H9 (cell line): ENCODE data around the gene LYPD5. TPM values are rescaled to one million over a fixed set of nuclear protein-coding genes. Genes with fewer than 3 reads are reported as not detected.

Source experiments
- DNase-seq: peaks from one replicate; pipeline ENCODE4 v3.0.0-alpha.2; 2017
- H2AFZ ChIP-seq: one replicate; pipeline ENCODE4 v1.6.1; 2013; ENCODE audit warnings: mild to moderate bottlenecking, low read length, control low read depth, moderate library complexity
- H2AK5ac ChIP-seq: 2 replicates; pipeline ENCODE4 v1.6.1; 2013; ENCODE audit warnings: low read length, control low read depth, mixed read lengths; ENCODE audit not compliant: insufficient read length
- H2BK120ac ChIP-seq: one replicate; pipeline ENCODE4 v1.6.1; 2013; ENCODE audit warnings: low read depth, mild to moderate bottlenecking, low read length, control low read depth, inconsistent platforms; ENCODE audit not compliant: poor library complexity, severe bottlenecking
- H2BK12ac ChIP-seq: 2 replicates; pipeline ENCODE4 v1.6.1; 2013; ENCODE audit warnings: low read length, control low read depth, mixed read lengths, low read depth; ENCODE audit not compliant: insufficient read length
- H2BK15ac ChIP-seq: 2 replicates; pipeline ENCODE4 v1.6.1; 2013; ENCODE audit warnings: low read depth, low read length, control low read depth
- H2BK20ac ChIP-seq: one replicate; pipeline ENCODE4 v1.6.1; 2013; ENCODE audit warnings: low read depth, mild to moderate bottlenecking, low read length, control low read depth, inconsistent platforms; ENCODE audit not compliant: poor library complexity, severe bottlenecking
- H2BK5ac ChIP-seq: 2 replicates; pipeline ENCODE4 v1.6.1; 2013; ENCODE audit warnings: low read length, control low read depth, mixed read lengths; ENCODE audit not compliant: insufficient read length
- H3K14ac ChIP-seq: 2 replicates; pipeline ENCODE4 v1.6.1; 2013; ENCODE audit warnings: low read length, control low read depth; ENCODE audit not compliant: insufficient read depth
- H3K18ac ChIP-seq: 2 replicates; pipeline ENCODE4 v1.6.1; 2013; ENCODE audit warnings: low read depth, mild to moderate bottlenecking, mixed read lengths, low read length, control low read depth; ENCODE audit not compliant: insufficient read length
- H3K23ac ChIP-seq: 2 replicates; pipeline ENCODE4 v1.6.1; 2013; ENCODE audit warnings: low read length, control low read depth, mixed read lengths, low read depth; ENCODE audit not compliant: insufficient read length
- H3K23me2 ChIP-seq: 2 replicates; pipeline ENCODE4 v1.6.1; 2013; ENCODE audit warnings: low read depth, mild to moderate bottlenecking, mixed read lengths, low read length, control low read depth; ENCODE audit not compliant: insufficient read length, poor library complexity, severe bottlenecking
- H3K27ac ChIP-seq: 2 replicates; pipeline ENCODE4 v1.5.1; 2013; ENCODE audit warnings: low read length, control low read depth, mixed read lengths, low read depth; ENCODE audit not compliant: insufficient read length
- H3K27me3 ChIP-seq: 2 replicates; pipeline ENCODE4 v1.6.1; 2013; ENCODE audit warnings: low read length, control low read depth, inconsistent platforms; ENCODE audit not compliant: insufficient read depth
- H3K4ac ChIP-seq: 2 replicates; pipeline ENCODE4 v1.6.1; 2013; ENCODE audit warnings: low read depth, mild to moderate bottlenecking, control low read depth, inconsistent platforms, low read length, moderate library complexity
- H3K4me1 ChIP-seq: 2 replicates; pipeline ENCODE4 v1.6.1; 2013; ENCODE audit warnings: low read length, control low read depth, inconsistent platforms; ENCODE audit not compliant: insufficient read depth
- H3K4me2 ChIP-seq: 2 replicates; pipeline ENCODE4 v1.6.1; 2013; ENCODE audit warnings: low read length, control low read depth, mixed read lengths; ENCODE audit not compliant: insufficient read length, insufficient read depth
- H3K56ac ChIP-seq: 2 replicates; pipeline ENCODE4 v1.6.1; 2013; ENCODE audit warnings: low read depth, mild to moderate bottlenecking, mixed read lengths, low read length, control low read depth; ENCODE audit not compliant: insufficient read length
- H3K79me1 ChIP-seq: 2 replicates; pipeline ENCODE4 v1.6.1; 2013; ENCODE audit warnings: low read depth, mild to moderate bottlenecking, moderate library complexity, low read length, control low read depth, inconsistent platforms; ENCODE audit not compliant: insufficient read depth, poor library complexity, severe bottlenecking
- H3K79me2 ChIP-seq: 2 replicates; pipeline ENCODE4 v1.6.1; 2013; ENCODE audit warnings: low read length, control low read depth, inconsistent platforms; ENCODE audit not compliant: insufficient read depth
- H3K9ac ChIP-seq: 2 replicates; pipeline ENCODE4 v1.6.1; 2013; ENCODE audit warnings: low read length, control low read depth, mixed read lengths; ENCODE audit not compliant: insufficient read length; ENCODE audit errors: extremely low read depth
- H3K9me3 ChIP-seq: one replicate; pipeline ENCODE4 v1.6.1; 2013; ENCODE audit warnings: low read depth, low read length, inconsistent platforms; ENCODE audit not compliant: control insufficient read depth
- H3T11ph ChIP-seq: one replicate; pipeline ENCODE4 v1.6.1; 2013; ENCODE audit warnings: mild to moderate bottlenecking, low read length, control low read depth, inconsistent platforms
- H4K20me1 ChIP-seq: one replicate; pipeline ENCODE4 v1.6.1; 2013; ENCODE audit not compliant: control insufficient read depth, insufficient read length, insufficient read depth
- H4K5ac ChIP-seq: 2 replicates; pipeline ENCODE4 v1.6.1; 2013; ENCODE audit warnings: low read depth, mild to moderate bottlenecking, mixed read lengths, low read length, control low read depth; ENCODE audit not compliant: insufficient read length
- H4K8ac ChIP-seq: replicated peaks from 2 replicates; pipeline ENCODE4 v1.6.1; 2013; ENCODE audit warnings: low read length, control low read depth, mixed read lengths, low read depth; ENCODE audit not compliant: insufficient read length
- H4K91ac ChIP-seq: 2 replicates; pipeline ENCODE4 v1.6.1; 2013; ENCODE audit warnings: low read depth, mild to moderate bottlenecking, moderate library complexity, mixed read lengths, low read length, control low read depth; ENCODE audit not compliant: insufficient read length
- H3K27ac Mint-ChIP-seq, 3 experiments: 2 replicates in 2 of 3; 3 replicates in 1 of 3; pipeline ENCODE4 v1.8.0; 2020 to 2021; ENCODE audit warnings: mixed read lengths in 3 of 3, mild to moderate bottlenecking in 1 of 3, moderate library complexity in 1 of 3
- H3K27me3 Mint-ChIP-seq: 2 replicates; pipeline ENCODE4 v1.8.0; 2021; ENCODE audit warnings: low read depth, mild to moderate bottlenecking, moderate library complexity, mixed read lengths
- H3K36me3 Mint-ChIP-seq, 3 experiments: 2 replicates in 2 of 3; 3 replicates in 1 of 3; pipeline ENCODE4 v1.8.0; 2020 to 2021; ENCODE audit warnings: low read depth in 3 of 3, mixed read lengths in 3 of 3; ENCODE audit not compliant: insufficient read depth in 1 of 3
- H3K4me1 Mint-ChIP-seq, 2 experiments: 2 replicates each; pipeline ENCODE4 v1.8.0; 2020; ENCODE audit warnings: mixed read lengths in 2 of 2
- H3K4me3 Mint-ChIP-seq, 2 experiments: 2 replicates in 1 of 2; 3 replicates in 1 of 2; pipeline ENCODE4 v1.8.0; 2020 to 2021; ENCODE audit warnings: mild to moderate bottlenecking in 2 of 2, mixed read lengths in 2 of 2, moderate library complexity in 1 of 2
- H3K9me3 Mint-ChIP-seq, 2 experiments: 2 replicates in 1 of 2; 3 replicates in 1 of 2; pipeline ENCODE4 v1.8.0; 2020; ENCODE audit warnings: mild to moderate bottlenecking in 2 of 2, mixed read lengths in 2 of 2, moderate library complexity in 1 of 2
- total RNA-seq: library from RNA; stranded (reverse); gene quantifications from 2 replicates; pipeline ENCODE4 v1.2.1, GENCODE V29; 2021
- TF ChIP-seq, protein P1 (sequence below): fragments of 200-600 bp; sonication (generic); conservative IDR thresholded peaks from 3 replicates; pipeline ENCODE4 v1.8.0; 2021; ENCODE audit warnings: antibody characterized with exemption, mild to moderate bottlenecking

Gene LYPD5
- total RNA-seq, 1 experiment from 2014 or later, result 0.50 TPM

DNA sequence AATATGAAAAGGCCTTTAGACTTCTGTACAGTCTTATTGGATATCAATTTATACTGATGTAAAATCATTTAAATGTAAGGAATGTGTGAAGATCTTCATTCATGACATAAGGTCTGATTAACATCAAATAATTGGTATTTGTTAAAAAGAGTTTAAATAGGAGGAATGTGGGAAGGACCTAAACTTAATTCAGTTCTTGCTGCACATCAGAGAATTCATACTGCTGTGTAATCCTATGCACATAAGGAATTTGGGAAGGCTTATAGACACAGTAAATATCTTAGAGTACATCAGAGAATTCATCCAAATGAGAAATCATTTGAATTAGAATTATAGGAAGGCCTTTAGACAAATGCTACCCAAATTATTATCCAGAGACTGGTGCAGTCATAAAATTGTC is 46.6 kb upstream of the LYPD5 start:
- no peak overlapping the region for H3K4me2 ChIP-seq
- no peak overlapping the region for H4K91ac ChIP-seq
- H3T11ph ChIP-seq, result no peak overlapping the region
- Mint-ChIP-seq H3K27ac (no peak overlapping the region), H3K36me3 (peaks cover 51 to 76% (median 75%) of the 10 kb centered on the region in 3 experiments), H3K4me1 (no peaks in the 10 kb centered on the region), H3K9me3 (peaks cover 79 to 83% of the 10 kb centered on the region in 2 experiments), H3K27me3 (no peaks in the 10 kb centered on the region), H3K4me3 (no peak overlapping the region)
- H3K9ac ChIP-seq, result no peak overlapping the region
- no peak overlapping the region for H4K5ac ChIP-seq
- no peaks in the 10 kb centered on the region for H3K79me2 ChIP-seq
- H3K79me1 ChIP-seq, result no peaks in the 10 kb centered on the region
- no peak overlapping the region for H2AFZ ChIP-seq
- H3K18ac ChIP-seq, result no peak overlapping the region
- no peaks in the 10 kb centered on the region for H3K23me2 ChIP-seq
- no peak overlapping the region for H3K56ac ChIP-seq
- no peaks in the 10 kb centered on the region for H4K20me1 ChIP-seq
- no peak overlapping the region for H2BK12ac ChIP-seq
- TF ChIP-seq, protein P1, sequence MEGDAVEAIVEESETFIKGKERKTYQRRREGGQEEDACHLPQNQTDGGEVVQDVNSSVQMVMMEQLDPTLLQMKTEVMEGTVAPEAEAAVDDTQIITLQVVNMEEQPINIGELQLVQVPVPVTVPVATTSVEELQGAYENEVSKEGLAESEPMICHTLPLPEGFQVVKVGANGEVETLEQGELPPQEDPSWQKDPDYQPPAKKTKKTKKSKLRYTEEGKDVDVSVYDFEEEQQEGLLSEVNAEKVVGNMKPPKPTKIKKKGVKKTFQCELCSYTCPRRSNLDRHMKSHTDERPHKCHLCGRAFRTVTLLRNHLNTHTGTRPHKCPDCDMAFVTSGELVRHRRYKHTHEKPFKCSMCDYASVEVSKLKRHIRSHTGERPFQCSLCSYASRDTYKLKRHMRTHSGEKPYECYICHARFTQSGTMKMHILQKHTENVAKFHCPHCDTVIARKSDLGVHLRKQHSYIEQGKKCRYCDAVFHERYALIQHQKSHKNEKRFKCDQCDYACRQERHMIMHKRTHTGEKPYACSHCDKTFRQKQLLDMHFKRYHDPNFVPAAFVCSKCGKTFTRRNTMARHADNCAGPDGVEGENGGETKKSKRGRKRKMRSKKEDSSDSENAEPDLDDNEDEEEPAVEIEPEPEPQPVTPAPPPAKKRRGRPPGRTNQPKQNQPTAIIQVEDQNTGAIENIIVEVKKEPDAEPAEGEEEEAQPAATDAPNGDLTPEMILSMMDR, result no peak
- H3K14ac ChIP-seq, result no peak overlapping the region
- H3K23ac ChIP-seq, result no peak overlapping the region
- no peak for DNase-seq
- no peak overlapping the region for H2BK15ac ChIP-seq
- H4K8ac ChIP-seq, result no peak overlapping the region
- H3K27me3 ChIP-seq, result no peaks in the 10 kb centered on the region
- no peak overlapping the region for H3K4ac ChIP-seq
- no peak overlapping the region for H2BK120ac ChIP-seq
- peaks cover 68% of the 10 kb centered on the region for H3K9me3 ChIP-seq
- H3K27ac ChIP-seq, result no peak overlapping the region
- H2AK5ac ChIP-seq, result no peak overlapping the region
- no peak overlapping the region for H2BK20ac ChIP-seq
- H3K4me1 ChIP-seq, result no peaks in the 10 kb centered on the region
- no peak overlapping the region for H2BK5ac ChIP-seq
